GM18907 (cell line): ENCODE results near the gene DNMT3A.

Experiments used
- ATAC-seq: cut with Tn5 transposase; IDR thresholded peaks from one replicate; pipeline ENCODE4 v1.9.1; 2021; ENCODE audit warnings: mild to moderate bottlenecking, moderate library complexity; ENCODE audit not compliant: unreplicated experiment

DNMT3A gene

DNA sequence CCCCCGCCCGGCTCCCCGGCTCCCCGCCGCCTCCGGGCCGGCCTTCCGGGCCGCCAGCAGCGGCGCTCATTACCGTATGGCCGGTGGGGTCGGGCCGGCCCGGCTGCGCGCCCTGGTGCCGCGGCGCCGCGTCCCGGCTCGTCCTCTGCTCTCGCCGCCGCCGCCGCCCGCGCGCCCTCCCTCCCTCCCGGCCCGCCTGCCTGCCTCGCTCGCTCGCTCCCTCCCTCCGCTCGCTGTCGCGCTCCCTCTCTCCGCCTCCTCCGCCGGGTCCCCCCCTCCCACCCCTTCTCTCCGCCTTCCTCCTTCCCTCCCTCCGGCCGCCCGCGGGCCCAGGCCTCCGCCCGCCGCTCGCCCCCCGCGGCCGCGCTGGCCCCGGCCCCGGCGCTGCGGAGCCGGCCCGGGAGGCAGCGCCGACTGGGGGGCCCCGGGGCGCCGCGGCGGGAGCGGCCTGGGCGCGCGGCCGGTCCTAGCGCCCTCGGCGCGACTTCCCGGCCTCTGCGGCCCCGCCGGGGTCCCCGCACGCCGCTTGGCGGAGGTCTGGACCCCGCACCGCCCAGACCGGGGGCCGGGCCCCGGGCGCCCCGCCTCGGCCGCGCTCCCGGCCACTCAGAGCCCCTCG is at the start of gene DNMT3A:
DNMT3A (minus strand) TSS at position 173 of the 619 bp plus-strand sequence. CDS start 27,941 bp downstream, outside the sequence.
- peak; percentile 32 for ATAC-seq

DNA sequence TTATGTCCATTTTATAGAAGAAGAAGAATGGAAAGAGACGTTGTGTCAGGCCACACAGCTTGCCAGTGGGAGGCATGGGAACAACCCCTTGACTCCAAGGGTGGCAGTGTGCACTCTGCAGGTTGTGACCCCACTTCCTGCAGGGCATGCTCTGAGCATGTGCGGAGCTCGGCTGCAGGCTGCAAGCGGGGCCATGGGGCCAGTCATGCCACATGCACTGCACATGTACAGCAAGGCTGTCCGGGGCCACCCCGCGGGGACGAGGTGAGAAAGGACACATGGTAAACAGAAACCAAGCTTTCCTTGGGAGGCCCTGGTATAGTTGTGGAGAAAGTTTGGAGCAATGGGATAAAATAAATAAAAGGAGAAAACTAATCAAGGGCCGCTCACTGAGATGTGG is 47.4 kb upstream of the DNMT3A start:
- ATAC-seq: no peak

DNA sequence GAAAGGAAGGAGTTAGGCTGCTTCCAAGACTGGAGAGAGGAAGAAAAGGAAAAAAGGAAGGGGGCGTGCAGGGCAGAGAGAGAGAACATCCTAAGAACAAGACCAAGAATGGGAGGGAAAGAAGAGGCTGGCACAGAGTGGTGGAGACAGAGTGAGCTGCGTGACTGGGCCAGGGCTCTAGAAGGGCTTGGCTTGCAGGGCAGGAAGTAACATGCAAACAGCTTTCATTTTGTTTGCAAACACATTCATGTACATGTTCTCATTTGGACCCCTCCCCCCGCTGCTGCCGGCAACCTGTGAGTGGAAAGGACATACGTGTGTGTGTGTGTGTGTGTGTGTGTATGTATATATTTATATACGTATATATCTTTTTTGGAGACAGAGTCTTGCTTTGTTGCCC is 46.8 kb upstream of the DNMT3A start:
- ATAC-seq: peak; percentile 58

DNA sequence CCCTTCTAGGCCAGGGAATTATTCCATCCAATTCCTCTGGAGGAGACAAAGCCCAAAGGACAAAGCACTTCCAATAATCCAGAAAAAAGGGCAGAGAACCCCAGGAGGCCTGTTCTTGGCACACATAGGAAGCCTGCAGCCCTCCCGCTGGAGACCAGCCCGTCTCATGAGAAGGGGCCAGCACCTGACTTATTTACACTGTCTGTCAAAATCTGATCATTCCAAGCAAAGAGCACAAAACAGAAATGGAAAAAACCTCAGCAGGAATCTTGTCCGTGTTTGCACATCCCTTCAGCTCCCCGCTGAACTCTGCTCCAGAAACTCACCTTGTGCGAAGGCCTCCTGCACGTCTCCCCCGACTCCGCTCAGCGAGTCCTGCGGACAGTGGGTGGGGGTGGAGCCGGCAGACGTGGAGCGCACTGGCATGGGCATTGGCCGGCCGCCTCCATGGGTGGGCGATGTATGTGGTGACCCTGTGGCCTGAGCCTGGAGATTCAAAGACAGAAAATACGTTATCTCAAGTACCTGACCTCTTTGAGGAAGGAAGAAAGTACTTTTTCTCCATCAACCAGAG is 46.2 kb upstream of the DNMT3A start:
- ATAC-seq: peak; percentile 15

DNA sequence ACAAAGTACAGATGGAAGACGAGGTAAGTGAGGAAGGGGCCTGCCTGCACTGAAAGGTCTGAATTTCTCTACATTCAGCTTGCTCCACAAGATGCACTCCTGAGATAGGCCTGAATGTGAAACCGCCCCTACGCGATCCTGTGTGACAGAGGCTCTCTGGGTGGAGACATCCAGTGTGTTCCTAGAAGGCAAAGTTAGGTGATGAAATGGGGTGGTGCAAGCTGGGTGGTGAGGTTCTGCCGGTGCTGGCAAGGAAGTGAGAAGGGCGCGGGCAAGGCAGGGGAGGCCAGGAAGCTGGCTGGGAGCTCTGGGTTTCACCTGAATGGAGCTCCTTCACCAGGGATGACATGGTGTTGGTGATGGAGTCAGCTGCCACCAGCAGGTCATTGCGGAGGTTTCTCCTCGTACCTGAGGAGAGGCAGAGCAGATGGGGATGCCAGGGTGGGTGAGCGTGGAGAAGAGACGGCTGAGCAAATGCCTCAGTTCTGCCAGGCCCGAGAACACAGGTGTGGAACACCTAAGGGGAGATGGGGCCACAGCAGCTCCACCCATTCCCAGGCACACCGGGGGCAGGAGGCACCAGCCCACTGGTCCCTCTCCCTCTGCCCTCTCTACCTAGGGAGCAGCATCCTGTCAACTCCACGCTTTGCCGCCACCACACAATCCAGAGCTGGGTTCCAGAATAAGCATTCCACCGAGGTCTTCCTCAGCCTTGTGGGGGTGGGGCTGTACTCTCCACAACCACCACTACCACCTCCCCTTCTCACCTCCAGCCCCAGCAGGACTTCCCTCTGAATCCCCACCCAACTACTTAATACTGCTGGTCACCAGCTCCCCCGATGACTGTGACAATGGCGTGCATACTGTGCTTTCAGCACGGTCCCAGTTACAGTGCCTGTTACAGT is 45.5 kb upstream of the DNMT3A start:
- ATAC-seq: no peak

DNA sequence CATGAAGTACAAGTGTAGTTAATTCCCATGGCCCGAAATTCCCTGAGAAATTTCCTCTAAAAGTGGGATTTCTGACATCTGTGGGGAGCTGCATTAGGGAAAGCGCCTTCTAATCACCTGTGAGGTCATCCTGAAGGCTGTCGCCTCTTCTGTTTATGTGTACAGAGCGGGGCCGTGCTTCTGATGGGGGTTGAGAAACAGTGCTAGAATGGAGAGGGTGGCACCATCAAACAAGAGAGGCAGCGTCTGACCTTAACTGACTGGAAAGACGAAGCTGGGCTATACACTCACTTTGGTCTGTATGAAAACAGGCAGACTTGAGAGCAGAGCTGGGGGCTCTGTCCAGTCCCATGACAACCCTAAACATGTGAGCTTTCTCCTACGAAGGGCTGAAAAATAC is 44.2 kb upstream of the DNMT3A start:
- no peak for ATAC-seq

DNA sequence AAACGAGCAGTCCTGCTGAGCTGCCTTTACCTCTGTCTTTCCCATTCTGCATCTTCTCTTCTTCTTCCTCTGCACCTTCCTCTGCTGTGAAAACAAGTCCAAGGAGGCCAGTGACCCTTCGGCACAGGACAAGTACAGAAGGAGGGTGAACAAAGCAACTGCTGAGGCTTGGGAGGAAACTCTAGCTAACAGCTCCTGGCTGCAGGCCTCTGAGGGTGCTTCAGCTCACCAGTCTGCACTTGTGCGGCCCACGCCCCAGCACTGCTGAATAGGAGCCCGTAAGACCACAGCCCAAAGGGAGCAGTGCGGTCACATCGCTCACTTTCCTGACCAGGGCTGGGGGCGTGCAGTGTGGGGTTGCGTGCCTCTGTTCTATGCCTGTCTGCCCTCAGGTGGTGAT is 42.1 kb upstream of the DNMT3A start:
- ATAC-seq: no peak

DNA sequence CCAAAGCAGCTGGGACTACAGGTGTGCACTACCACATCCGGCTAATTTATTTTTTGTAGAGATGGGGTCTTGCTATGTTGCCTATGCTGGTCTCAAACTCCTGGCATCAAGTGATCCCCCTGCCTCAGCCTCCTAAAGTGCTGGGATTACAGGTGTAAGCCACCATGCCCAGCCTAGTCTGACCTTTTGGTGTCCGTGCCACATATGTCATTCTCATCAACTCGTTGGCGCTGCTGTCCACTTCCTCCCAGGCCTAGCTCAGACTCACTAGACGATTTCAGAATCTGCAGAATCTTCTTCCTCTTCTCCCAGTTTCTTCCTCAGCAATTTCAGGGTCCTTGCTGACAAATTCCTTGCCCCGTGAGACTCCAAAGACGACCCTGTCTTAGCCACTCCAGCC is 39.8 kb upstream of the DNMT3A start:
- no peak for ATAC-seq

DNA sequence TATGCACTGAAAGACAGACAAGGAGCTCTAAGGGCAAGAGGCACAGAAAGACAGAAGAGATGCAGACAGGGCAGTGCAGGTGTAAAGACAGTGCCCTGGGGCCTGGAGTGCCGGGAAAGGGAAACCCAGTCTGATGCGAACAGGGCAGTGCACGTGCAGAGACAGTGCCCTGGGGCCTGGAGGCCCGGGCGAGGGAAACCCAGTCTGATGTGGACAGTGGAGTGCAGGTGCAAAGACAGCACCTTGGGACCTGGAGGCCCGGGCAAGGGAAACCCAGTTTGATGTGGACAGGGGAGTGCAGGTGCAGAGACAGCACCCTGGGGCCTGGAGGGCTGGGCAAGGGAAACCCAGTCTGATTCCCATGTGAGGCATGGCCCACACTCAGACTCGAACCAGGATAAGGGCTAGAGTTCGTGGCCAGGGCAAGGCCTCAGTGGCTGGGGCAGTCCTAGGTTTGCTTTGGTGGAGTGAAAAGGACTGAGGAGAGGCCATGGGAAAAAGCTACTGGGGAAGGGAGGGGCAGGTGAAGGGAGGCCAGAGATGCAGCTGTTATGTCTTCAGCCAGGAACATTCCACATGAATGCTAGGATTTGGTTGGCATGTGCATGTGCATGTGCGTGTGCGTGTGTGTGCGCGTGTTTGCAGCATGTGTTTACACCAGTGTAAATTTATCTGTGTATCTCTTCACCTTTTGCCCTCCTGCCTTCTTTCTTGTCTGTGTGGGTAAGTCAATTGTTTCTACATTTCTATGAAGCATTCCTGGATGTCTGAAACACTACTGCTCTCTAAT is 39.1 kb upstream of the DNMT3A start:
- ATAC-seq: no peak

DNA sequence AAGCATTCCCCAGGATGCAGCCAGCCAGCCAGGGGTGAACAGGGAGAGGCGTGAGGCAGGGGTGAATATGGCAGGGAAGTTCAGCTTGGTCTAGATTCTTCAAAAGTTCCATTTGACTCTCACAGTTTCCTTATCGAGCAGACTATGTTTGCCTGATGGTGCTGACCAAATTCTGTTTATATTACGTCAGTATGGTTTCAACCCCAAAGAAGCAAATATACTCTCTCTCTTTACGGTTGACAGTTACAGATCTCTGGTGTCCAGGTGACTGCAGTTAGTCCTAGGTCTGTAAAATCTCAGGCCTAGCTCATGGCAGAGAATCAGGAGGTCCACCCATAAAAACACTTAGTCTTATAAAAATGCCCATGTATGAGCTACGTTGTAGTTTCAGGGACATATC is 38.3 kb upstream of the DNMT3A start:
- ATAC-seq: no peak

DNA sequence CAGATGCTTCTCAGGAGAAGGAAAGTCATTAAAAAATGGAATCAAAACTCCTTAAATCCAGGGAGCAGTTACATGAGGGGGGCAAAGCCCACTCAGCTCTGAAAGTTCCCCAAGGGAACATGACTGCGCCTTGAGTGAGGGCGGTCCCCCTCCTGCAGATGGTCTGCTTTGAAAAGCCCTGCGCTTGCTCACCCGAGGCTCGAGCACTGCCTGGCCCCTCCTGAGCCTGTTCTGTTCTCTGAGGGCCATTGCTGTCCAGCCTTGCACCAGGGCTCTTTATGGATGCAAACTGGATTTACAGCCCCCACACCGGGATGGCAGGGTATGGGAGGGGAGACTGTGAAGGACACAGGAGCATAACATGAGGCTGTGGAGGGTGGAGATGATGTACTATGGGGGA is 37.8 kb upstream of the DNMT3A start:
- ATAC-seq: no peak

DNA sequence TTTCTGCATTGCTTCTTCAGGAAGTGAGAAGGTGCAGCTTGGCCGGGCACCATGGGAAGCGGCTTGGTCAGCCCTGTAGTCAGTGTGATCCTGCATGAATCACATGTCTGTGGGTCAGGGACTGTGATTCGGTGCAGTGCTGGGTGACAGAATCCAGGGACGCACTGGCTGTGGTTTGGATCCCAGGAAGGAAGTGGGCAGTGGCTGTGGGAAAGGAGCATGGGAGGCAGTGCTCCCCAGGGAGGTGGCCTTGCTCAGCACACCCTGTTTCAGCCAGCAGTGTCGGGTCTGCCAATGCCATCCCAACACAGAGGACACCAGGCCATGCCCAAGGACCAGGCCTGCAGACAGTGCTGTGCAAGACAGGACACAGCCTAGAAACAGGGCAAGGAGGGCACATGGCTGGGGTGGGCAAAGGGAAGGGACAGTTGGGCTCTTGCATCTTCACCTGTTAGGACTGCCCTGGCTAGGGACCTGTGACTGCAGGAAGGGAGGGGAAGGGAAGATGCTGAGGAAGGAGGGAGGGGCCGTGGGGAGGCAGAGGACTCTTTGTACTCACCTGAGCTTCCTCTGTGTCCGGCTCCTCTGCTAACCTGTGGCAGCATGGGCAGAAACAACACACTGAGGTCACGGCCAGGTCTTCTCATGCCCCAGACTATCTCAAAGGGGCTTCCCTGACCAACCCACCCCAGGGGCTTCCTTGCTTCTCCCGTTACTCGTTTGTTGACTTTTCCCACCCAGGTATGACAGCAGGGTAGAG is 37.2 kb upstream of the DNMT3A start:
- ATAC-seq: no peak

DNA sequence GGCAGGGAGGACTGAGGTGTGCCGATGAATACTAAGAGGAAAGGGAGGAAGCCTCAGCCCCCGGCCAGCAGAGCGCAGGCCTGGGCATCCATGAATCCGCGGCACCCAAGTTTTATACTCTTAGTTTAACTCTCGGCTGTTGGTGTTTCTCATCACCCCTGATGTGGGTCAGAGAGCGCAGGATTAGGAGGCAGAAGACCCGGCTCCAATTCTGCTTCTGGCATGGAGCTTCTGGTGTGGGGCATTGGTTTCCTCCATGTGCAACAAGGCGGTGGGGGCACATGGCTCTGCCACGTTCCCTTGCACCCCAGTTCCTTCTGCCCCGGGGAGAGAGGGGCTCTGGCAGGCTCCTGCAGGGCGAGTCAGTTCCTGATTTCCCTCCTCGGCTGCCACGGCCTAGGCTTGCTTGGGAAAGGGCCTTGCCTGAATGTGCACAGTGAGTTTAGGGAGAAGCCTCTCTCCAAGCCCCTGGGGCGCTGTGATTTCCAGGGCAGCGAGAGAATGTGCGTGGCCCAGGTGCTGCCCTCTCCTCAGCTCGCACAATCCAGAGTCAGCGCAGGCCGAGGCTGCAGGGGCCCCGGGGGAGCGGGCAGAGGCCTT is 36.2 kb upstream of the DNMT3A start:
- ATAC-seq: no peak

DNA sequence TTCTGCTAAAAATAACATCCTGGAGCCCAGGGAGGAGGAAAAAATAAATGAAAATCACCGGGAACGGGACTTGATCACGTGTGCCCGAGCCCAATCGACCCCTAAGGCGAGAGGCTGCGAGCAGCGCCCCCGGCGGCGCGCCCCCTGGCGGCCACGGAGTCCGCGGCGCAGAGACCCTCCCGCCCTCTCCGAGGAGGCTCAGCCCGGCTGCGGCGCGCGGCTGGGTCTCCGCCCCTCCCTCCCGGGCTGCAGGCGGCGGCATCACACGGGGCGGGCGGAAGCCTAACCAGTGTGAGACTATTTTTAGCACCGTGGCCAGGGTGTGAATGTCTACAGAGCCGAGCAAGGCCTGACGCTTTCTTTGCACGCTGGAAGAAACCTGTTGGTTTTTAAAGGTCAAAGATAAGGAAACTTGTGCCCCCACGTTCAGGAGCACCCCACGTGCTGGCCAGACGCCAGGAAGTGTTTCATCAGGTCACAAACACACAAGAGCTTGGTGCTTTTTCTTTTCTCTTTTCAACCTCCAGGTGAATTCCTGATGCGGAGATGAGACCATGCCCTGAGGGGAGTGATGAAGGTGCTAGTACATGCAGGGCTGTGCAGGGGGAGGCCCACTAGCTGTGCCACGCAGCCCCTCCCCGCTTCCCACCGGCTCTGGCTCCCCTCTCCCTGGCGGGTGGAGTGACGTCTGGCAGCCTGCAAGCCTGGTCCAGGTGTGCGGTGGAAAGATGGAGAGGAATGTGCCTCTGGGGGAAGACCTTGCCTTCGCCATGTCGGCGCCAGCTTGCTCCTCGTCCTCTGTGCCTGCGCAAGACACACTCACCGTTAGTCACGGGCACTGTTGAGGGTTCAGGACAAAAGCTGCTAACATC is 35.3 kb upstream of the DNMT3A start:
- ATAC-seq: peak; percentile 89

DNA sequence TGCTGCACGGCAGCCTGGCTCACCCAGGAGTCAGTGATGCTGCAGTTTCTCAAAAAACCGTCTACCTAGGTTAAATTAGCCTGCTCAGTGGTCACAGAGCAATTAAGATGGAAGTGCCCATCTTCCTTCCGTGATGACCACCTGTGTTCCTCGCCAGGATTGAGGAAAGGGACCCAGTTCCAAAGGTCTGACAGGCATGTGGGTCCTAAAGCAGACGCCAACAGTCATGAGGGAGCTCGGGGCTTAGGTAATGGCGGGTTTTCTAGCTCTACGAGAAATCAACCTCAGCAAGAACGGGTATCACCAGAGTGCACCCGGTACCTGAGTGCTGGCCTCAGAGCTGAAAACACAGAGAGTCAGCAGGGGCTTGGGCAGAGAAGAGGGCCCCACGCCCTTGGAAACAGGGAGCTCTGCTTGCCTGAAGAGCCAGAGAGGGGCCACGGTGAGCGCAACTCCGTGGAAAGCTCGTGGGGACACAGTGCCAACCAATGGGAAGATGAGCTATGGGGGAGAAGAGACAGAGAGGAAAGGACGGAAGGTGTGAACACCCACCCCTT is 34.3 kb upstream of the DNMT3A start:
- no peak for ATAC-seq

DNA sequence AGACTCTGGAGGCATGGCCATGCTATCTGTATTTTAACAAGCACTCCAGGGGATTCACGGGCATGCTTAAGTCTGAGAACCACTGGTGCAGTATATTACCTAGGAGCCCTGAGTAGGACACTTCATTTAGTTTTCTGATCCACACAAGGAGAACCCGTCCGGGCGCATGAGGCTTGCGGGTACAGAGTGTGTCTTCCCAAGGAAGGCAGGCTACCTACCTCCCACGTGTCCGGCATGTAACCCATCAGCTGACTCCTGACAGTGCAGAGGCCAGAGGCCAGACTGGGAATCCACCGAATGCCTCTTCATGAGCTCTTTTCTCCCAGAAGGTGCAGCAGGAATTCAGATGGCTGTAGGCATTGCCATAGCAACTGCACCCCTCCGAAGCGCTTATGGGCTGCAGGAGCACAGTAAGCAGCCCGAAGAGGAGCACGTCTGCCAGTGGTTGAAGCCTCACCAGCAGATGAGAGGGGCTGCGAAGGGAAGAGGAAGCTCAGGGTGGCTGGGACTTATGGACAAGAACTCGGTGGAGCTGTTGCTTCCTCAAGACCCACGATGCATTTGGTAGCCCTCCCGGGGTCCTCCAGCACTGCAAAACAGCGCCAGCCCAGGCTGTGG is 33.8 kb upstream of the DNMT3A start:
- ATAC-seq: no peak

DNA sequence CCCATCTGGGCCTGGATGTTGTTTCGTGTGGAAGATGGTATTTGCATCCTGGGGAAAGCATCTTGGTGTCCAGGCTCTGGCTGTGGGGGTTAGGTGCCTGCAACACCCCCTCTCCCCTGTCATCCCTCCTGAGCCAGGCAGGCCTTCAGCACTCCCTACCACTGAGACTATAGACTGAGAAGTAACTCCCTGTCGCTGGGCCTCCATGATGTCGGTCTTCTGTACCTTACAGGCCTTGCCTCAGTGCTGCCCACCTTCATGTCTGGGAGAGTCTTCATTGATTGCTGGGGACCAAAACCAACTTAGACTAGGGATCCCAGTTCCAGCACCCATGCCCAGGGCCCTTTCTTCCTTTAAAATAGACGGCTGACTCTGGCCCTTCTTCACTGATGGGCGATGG is 33.1 kb upstream of the DNMT3A start:
- no peak for ATAC-seq

DNA sequence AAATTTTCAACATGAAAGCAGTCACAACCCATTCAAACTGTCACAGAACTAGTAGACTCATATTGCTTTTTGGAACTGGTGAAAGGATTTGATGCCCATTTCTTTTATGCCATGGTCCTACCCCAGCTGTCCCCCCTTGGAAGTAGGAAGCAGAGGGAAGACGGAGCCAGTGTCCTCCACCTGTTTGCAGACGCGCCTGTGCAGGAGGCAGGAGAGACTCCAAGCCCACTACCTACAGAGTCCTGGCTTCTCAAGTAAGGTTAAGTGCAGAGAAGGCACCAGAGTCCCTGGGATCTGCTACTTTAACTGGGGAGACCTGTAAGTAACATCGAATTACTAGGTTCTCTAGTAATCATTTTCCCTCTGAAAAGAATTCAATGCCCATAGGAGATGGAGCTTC is 32.7 kb upstream of the DNMT3A start:
- no peak for ATAC-seq
